ENCODE data around the gene SLC35D3. TPM values are rescaled to one million over a fixed set of nuclear protein-coding genes. Genes with fewer than 3 reads are reported as not detected.
"Not testable (repeated sequence)": the region's sequence is repeated elsewhere in the genome, so short reads cannot be mapped to it uniquely, and the experiment has no call there.

The SLC35D3 gene
- total RNA-seq, 5 donors from 2014 or later (not counting 1 experiment from before 2014, with no cell fraction given) = not detected

DNA sequence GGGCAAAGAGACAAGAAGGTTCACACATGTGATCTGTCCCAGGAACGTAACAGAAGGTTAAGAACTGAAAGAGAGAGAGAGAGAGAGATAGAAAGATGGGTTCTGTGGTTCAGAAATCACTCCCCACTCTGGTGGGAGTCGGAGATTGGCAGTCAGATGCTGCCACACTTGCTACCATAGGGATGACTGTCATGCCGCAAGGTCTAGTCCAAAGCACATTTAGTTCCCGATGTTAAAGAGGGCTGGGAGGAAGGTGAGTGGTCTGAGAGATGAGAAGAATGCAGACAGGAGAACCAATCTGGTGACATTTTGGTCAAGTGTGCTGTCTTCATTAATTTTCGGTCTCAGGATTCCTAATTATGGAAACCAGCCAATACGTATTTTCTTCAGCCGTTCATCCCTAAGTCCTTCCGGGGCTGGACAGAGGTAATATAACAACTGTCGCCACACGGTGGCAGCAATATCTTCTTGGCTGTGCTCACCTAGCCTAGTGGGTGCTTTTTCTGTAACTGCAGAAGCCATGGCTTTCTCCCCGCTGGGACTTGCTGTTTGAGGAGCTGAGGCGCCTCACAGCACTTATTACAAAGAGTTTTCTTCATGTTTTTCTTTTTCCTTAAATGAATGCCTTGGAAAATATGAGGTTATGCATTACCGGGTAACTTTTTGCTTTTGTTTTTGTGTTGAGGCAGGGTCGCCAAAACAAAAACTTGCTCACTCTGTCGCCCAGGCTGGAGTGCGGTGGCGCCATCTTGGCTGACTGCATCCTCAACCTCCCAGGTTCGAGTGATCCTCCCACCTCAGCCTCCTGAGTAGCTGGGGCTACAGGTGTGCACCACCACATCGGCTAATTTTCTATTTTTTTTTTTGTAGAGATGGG is 46.0 kb downstream of the SLC35D3 start:
- 55% methylated on average over 14 of the region's 19 CpGs for WGBS (ENCODE audit: insufficient coverage)
- Histone ChIP-seq H3K4me3 (ENCODE audit: control insufficient read depth in 1 of 2, extremely low read depth in 1 of 2, low read length in 1 of 2) (no peak overlapping the region), H3K27me3 (replicated peaks in 1 of 2; ENCODE audit: control insufficient read depth in 2 of 2, extremely low read depth in 1 of 2, insufficient read depth in 2 of 2, low read length in 1 of 2) (peaks cover 0 to 26% of the 10 kb centered on the region in 2 experiments), H3K36me3 (ENCODE audit: control insufficient read depth in 2 of 2, extremely low read depth in 1 of 2, insufficient read depth in 1 of 2, low read length in 1 of 2) (no peaks in the 10 kb centered on the region), H3K27ac (ENCODE audit: low read length) (no peak overlapping the region), H3K9me3 (no peaks in the 10 kb centered on the region), H3K4me1 (ENCODE audit: control insufficient read depth in 1 of 2, extremely low read depth in 1 of 2, insufficient read depth in 2 of 2, low read length in 2 of 2) (peaks cover 0 to 5% of the 10 kb centered on the region in 2 experiments)
- peaks cover 27 to 32% of the 10 kb centered on the region in 2 donors for H3K27me3 Mint-ChIP-seq
- peak overlapping the region in 1 of 2 donors; percentile 52 for H3K27ac Mint-ChIP-seq
- no peaks in the 10 kb centered on the region for H3K9me3 Mint-ChIP-seq
- peak; percentile 73 to 86 (median 83) for ATAC-seq (replicated peaks in 1 of 4)
- peaks cover 0 to 4% (median 2%) of the 10 kb centered on the region in 3 donors for H3K4me1 Mint-ChIP-seq
- no peaks in the 10 kb centered on the region for H3K36me3 Mint-ChIP-seq
- DNase-seq = peak in 34 of 35 experiments; percentile 17 to 73 (median 44)
- H3K4me3 Mint-ChIP-seq = no peak overlapping the region
- ChIA-PET CTCF (interaction anchor here in 1 of 2 donors (1.2 kb wide), 1 partner anchor 11 kb away, joined by 3 read pairs; no protein-coding TSS in a partner anchor), POLR2A (no interaction called here)

DNA sequence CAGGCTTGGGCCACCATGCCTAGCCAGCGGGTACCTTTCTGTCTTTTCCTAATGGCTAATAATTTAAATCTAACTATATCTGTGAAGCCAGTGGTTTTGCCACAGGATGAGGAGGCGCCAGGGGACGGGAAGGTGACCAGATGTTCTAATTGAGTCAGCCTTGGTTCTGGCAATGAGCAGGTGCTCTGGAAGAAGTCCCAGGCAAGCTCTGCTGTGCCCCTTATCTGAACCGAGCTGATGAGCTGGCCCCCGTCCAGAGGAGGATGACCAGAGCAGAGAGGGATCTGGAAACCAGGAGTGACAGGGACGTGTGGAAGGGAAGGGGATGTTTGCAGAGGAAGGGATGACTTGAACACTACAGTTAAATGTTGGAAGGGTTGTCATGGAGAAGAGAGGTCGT is 46.7 kb downstream of the SLC35D3 start:
- no peaks in the 10 kb centered on the region for H3K36me3 ChIP-seq (ENCODE audit: control insufficient read depth in 2 of 2, extremely low read depth in 1 of 2, insufficient read depth in 1 of 2, low read length in 1 of 2)
- POLR2A ChIA-PET = interaction anchor here in 1 of 2 donors (0.6 kb wide), 1 partner anchor 15 kb away, joined by 3 read pairs; no protein-coding TSS in a partner anchor
- no peak overlapping the region for H3K27ac ChIP-seq (ENCODE audit: low read length)
- H3K4me1 ChIP-seq (ENCODE audit: control insufficient read depth in 1 of 2, extremely low read depth in 1 of 2, insufficient read depth in 2 of 2, low read length in 2 of 2) = peaks cover 0 to 5% of the 10 kb centered on the region in 2 experiments
- no peak overlapping the region for H3K4me3 ChIP-seq (ENCODE audit: control insufficient read depth in 1 of 2, extremely low read depth in 1 of 2, low read length in 1 of 2)
- Mint-ChIP-seq H3K9me3 (no peaks in the 10 kb centered on the region), H3K36me3 (no peaks in the 10 kb centered on the region), H3K27me3 (peaks cover 27 to 32% of the 10 kb centered on the region in 2 donors), H3K4me1 (peaks cover 0 to 4% (median 2%) of the 10 kb centered on the region in 3 donors), H3K4me3 (no peak overlapping the region), H3K27ac (no peak overlapping the region)
- H3K9me3 ChIP-seq = no peaks in the 10 kb centered on the region
- no peak for DNase-seq
- H3K27me3 ChIP-seq (replicated peaks in 1 of 2; ENCODE audit: control insufficient read depth in 2 of 2, extremely low read depth in 1 of 2, insufficient read depth in 2 of 2, low read length in 1 of 2) = peaks cover 0 to 26% of the 10 kb centered on the region in 2 experiments
- no peak for ATAC-seq (replicated peaks in 1 of 4)
- 65% methylated on average over 5 of the region's 7 CpGs for WGBS (ENCODE audit: insufficient coverage)
- CTCF ChIA-PET = interaction anchor here in 1 of 2 donors (1.2 kb wide), 1 partner anchor 12 kb away, joined by 3 read pairs; no protein-coding TSS in a partner anchor

DNA sequence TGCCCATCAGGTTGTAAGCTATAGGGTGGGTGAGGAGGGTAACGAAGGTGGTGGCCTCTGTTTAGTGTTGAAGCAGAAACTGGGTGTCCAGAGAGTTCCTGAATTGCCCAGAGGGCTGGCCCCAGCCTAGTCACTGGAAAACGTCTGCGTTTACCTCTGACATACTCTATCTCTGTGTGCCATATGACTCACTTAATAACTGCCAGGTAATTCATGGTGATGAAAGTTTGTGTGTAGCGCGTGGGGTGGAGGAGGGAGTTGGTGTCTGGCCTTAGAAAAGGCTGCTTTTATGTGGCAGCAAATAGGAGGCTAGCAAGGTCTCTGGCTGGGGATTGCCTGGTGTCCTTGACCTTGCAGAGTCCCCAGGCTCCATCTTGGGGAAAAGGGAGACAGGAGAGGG is 47.3 kb downstream of the SLC35D3 start:
- peaks cover 27 to 32% of the 10 kb centered on the region in 2 donors for H3K27me3 Mint-ChIP-seq
- H3K9me3 ChIP-seq = no peaks in the 10 kb centered on the region
- no peak for ATAC-seq (replicated peaks in 1 of 4)
- H3K27ac ChIP-seq (ENCODE audit: low read length) = no peak overlapping the region
- DNase-seq = no peak
- H3K27me3 ChIP-seq (replicated peaks in 1 of 2; ENCODE audit: control insufficient read depth in 2 of 2, extremely low read depth in 1 of 2, insufficient read depth in 2 of 2, low read length in 1 of 2) = peaks cover 0 to 26% of the 10 kb centered on the region in 2 experiments
- no peaks in the 10 kb centered on the region for H3K36me3 ChIP-seq (ENCODE audit: control insufficient read depth in 2 of 2, extremely low read depth in 1 of 2, insufficient read depth in 1 of 2, low read length in 1 of 2)
- H3K4me3 ChIP-seq (ENCODE audit: control insufficient read depth in 1 of 2, extremely low read depth in 1 of 2, low read length in 1 of 2) = no peak overlapping the region
- H3K4me3 Mint-ChIP-seq = no peak overlapping the region
- POLR2A ChIA-PET = interaction anchor here in 1 of 2 donors (0.6 kb wide), 1 partner anchor 14 kb away, joined by 3 read pairs; no protein-coding TSS in a partner anchor
- no peak overlapping the region for H3K27ac Mint-ChIP-seq
- no peaks in the 10 kb centered on the region for H3K36me3 Mint-ChIP-seq
- peaks cover 0 to 4% (median 2%) of the 10 kb centered on the region in 3 donors for H3K4me1 Mint-ChIP-seq
- peaks cover 0 to 5% of the 10 kb centered on the region in 2 experiments for H3K4me1 ChIP-seq (ENCODE audit: control insufficient read depth in 1 of 2, extremely low read depth in 1 of 2, insufficient read depth in 2 of 2, low read length in 2 of 2)
- WGBS (ENCODE audit: insufficient coverage) = 80% methylated on average over 1 of the region's 5 CpGs
- no peaks in the 10 kb centered on the region for H3K9me3 Mint-ChIP-seq
- CTCF ChIA-PET = interaction anchor here in 1 of 2 donors (1.1 kb wide), 1 partner anchor 279 kb away, joined by 3 read pairs; no protein-coding TSS in a partner anchor

DNA sequence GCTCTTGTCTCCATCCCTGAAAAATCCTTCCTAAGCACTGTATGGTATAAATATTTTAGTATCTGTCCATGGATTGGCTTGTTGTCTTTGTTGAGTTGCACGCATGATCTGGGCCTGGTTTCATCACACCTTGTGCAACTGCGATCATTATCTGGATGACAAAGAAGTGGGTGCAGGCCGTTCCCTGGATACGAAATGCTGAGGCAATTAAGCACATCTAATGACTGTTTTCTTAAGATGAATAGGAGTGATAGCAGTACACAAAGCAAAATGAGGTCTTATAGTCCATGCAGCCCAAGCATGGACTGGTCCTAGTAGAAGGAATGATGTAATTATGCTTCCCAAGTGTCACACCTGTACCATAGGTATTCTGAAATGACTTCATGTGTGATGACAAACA is 47.8 kb downstream of the SLC35D3 start:
- Histone ChIP-seq H3K4me1 (ENCODE audit: control insufficient read depth in 1 of 2, extremely low read depth in 1 of 2, insufficient read depth in 2 of 2, low read length in 2 of 2) (peaks cover 0 to 5% of the 10 kb centered on the region in 2 experiments), H3K27ac (ENCODE audit: low read length) (no peak overlapping the region), H3K9me3 (no peaks in the 10 kb centered on the region), H3K27me3 (replicated peaks in 1 of 2; ENCODE audit: control insufficient read depth in 2 of 2, extremely low read depth in 1 of 2, insufficient read depth in 2 of 2, low read length in 1 of 2) (peaks cover 0 to 26% of the 10 kb centered on the region in 2 experiments), H3K4me3 (ENCODE audit: control insufficient read depth in 1 of 2, extremely low read depth in 1 of 2, low read length in 1 of 2) (no peak overlapping the region), H3K36me3 (ENCODE audit: control insufficient read depth in 2 of 2, extremely low read depth in 1 of 2, insufficient read depth in 1 of 2, low read length in 1 of 2) (no peaks in the 10 kb centered on the region)
- Mint-ChIP-seq H3K9me3 (no peaks in the 10 kb centered on the region), H3K27me3 (peaks cover 27 to 32% of the 10 kb centered on the region in 2 donors), H3K27ac (no peak overlapping the region), H3K36me3 (no peaks in the 10 kb centered on the region), H3K4me1 (peaks cover 0 to 4% (median 2%) of the 10 kb centered on the region in 3 donors), H3K4me3 (no peak overlapping the region)
- no peak for ATAC-seq (replicated peaks in 1 of 4)
- POLR2A ChIA-PET = no interaction called here
- CTCF ChIA-PET = interaction anchor here in 1 of 2 donors (1.1 kb wide), 1 partner anchor 279 kb away, joined by 3 read pairs; no protein-coding TSS in a partner anchor
- 100% methylated on average over 3 of the region's 4 CpGs for WGBS (ENCODE audit: insufficient coverage)
- no peak for DNase-seq

DNA sequence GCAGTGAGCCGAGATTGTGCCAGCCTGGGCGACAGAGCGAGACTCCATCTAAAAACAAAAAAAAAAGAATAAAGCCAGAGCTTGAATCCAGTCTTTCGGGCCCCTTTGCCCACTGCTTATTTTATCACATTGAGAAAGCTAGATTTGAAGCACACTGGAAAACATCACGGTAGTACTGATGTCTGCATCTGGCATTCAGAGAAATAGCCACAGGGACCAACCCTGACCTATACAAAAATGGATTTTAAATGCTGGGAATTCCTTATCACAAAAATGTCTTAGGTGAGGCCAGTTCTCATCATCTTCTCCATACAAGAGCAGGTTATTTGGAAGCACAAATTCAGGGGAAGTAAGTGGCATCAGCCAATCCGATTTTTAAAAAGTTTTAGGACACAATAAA is 49.5 kb downstream of the SLC35D3 start:
- H3K4me1 ChIP-seq (ENCODE audit: control insufficient read depth in 1 of 2, extremely low read depth in 1 of 2, insufficient read depth in 2 of 2, low read length in 2 of 2) = peaks cover 0 to 5% of the 10 kb centered on the region in 2 experiments
- peaks cover 0 to 26% of the 10 kb centered on the region in 2 experiments for H3K27me3 ChIP-seq (replicated peaks in 1 of 2; ENCODE audit: control insufficient read depth in 2 of 2, extremely low read depth in 1 of 2, insufficient read depth in 2 of 2, low read length in 1 of 2)
- no peaks in the 10 kb centered on the region for H3K9me3 Mint-ChIP-seq
- H3K4me1 Mint-ChIP-seq = peaks cover 0 to 4% (median 2%) of the 10 kb centered on the region in 3 donors
- no peaks in the 10 kb centered on the region for H3K36me3 Mint-ChIP-seq
- H3K27me3 Mint-ChIP-seq = peaks cover 18 to 24% of the 10 kb centered on the region in 2 donors
- no peaks in the 10 kb centered on the region for H3K9me3 ChIP-seq
- H3K27ac ChIP-seq (ENCODE audit: low read length) = no peak overlapping the region
- no peak for DNase-seq
- no peak for ATAC-seq (replicated peaks in 1 of 4)
- no peak overlapping the region for H3K4me3 ChIP-seq (ENCODE audit: control insufficient read depth in 1 of 2, extremely low read depth in 1 of 2, low read length in 1 of 2)
- WGBS (ENCODE audit: insufficient coverage) = 87% methylated on average over 4 of the region's 6 CpGs
- no peaks in the 10 kb centered on the region for H3K36me3 ChIP-seq (ENCODE audit: control insufficient read depth in 2 of 2, extremely low read depth in 1 of 2, insufficient read depth in 1 of 2, low read length in 1 of 2)
- ChIA-PET POLR2A (interaction anchor here in 1 of 2 donors (0.6 kb wide), 1 partner anchor 1081 kb away, joined by 3 read pairs; no protein-coding TSS in a partner anchor), CTCF (no interaction called here)
- H3K27ac Mint-ChIP-seq = no peak overlapping the region
- H3K4me3 Mint-ChIP-seq = no peak overlapping the region

DNA sequence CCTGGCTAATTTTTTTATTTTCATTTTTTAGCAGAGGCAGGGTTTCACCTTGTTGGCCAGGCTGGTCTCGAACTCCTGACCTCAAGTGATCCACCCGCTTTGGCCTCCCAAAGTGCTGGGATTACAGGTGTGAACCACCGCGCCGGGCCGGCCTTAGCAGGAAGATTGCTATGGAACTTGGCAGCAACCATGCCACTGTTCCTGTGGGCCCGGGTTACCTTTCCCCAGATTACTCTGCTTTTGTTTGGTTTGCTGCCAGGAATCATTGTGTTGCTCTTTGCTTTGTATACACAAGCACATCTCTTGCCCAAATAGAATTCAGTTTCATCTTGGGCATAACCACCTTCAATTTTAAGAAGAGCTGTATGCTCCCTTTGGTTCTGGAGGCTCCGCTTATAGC is 51.7 kb downstream of the SLC35D3 start:
- ATAC-seq (replicated peaks in 1 of 4); H3K27ac ChIP-seq (ENCODE audit: low read length); H3K9me3 ChIP-seq; H3K4me3 ChIP-seq (ENCODE audit: control insufficient read depth in 1 of 2, extremely low read depth in 1 of 2, low read length in 1 of 2); H3K9me3 Mint-ChIP-seq; H3K4me1 ChIP-seq (ENCODE audit: control insufficient read depth in 1 of 2, extremely low read depth in 1 of 2, insufficient read depth in 2 of 2, low read length in 2 of 2); H3K36me3 Mint-ChIP-seq; H3K4me1 Mint-ChIP-seq; DNase-seq; H3K36me3 ChIP-seq (ENCODE audit: control insufficient read depth in 2 of 2, extremely low read depth in 1 of 2, insufficient read depth in 1 of 2, low read length in 1 of 2); CTCF ChIA-PET; H3K27ac Mint-ChIP-seq; H3K4me3 Mint-ChIP-seq: not testable (repeated sequence)
- peaks cover 0 to 11% of the 10 kb centered on the region in 2 experiments for H3K27me3 ChIP-seq (replicated peaks in 1 of 2; ENCODE audit: control insufficient read depth in 2 of 2, extremely low read depth in 1 of 2, insufficient read depth in 2 of 2, low read length in 1 of 2)
- 97% methylated on average over 3 of the region's 8 CpGs for WGBS (ENCODE audit: insufficient coverage)
- POLR2A ChIA-PET = interaction anchor here in 1 of 2 donors (0.6 kb wide), 1 partner anchor 515 kb away, joined by 3 read pairs; no protein-coding TSS in a partner anchor
- peaks cover 4 to 10% of the 10 kb centered on the region in 2 donors for H3K27me3 Mint-ChIP-seq

Data from T-cell (primary cell).